ENCODE data around the gene ZNF784. TPM values are rescaled to one million over a fixed set of nuclear protein-coding genes. Genes with fewer than 3 reads are reported as not detected.
A peak's percentile ranks its signal among the peaks of the same experiment; 100 is the strongest.

ZNF784 gene
- total and polyA plus RNA-seq, 2 donors: 4.7 to 9.7 TPM

DNA sequence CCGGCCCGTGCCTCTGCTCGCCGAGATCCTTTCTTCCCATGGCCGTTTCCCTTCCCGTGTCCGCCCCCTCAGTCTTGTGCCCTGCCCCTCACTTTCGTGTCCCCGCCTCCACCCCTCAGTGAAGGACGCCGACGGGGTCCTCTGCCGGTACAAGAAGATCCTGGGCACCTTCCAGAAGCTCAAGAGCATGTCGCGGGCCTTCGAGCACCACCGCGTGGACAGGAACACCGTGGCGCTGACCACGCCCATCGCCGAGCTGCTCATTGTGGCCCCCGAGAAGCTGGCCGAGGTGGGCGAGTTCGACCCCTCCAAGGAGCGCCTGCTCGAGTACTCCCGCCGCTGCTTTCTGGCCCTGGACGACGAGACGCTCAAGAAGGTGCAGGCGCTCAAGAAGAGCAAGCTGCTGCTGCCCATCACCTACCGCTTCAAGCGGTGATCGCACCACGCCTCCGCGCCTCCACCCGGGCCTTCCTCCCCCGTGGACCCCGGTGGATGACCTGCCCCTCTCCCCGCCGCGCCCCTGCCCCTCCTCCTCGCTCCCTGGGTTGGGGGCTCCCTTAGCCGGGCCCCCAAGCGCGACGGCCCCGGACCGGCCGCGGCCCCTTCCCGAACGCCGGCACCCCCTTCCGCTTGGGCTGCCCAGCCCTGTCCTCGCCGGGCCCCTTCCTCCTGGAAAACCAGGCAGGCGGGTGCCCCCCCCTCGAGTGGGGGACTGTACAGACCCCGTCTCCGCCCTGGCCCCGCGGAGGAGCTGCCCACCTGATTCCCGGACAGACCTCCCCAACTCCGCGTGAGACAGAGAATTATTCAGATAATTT is 28.2 kb upstream of the ZNF784 start:
- no peak overlapping the region for H3K27ac ChIP-seq (ENCODE audit: low read depth)
- H3K4me3 ChIP-seq (ENCODE audit: low read depth, low read length): no peak overlapping the region
- WGBS: 69% methylated on average over 71 of the region's 71 CpGs
- no peak for DNase-seq (ENCODE audit: extremely low spot score)
- no peaks in the 10 kb centered on the region for H3K4me1 ChIP-seq (ENCODE audit: insufficient read depth)
- no peaks in the 10 kb centered on the region for H3K36me3 ChIP-seq (ENCODE audit: insufficient read depth)

DNA sequence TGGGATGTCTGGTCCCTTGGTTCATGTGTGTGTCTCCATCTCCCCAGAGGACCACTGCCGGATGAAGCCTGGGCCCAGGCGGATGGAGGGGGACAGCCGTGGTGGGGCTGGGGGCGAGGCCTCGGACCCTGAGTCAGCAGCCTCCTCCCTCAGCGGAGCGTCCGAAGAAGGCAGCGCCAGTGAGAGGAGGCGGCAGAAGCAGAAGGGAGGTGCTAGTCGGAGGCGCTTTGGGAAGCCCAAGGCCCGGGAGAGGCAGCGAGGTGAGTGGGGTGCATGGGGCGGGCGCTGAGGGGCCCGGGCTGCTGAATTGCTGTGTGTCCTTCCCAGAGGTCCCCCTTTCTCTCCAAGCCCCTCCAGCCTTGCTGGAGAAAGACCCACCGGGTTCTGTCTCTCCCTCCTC is 26.9 kb upstream of the ZNF784 start:
- H3K27ac ChIP-seq (ENCODE audit: low read depth): no peak overlapping the region
- H3K4me3 ChIP-seq (ENCODE audit: low read depth, low read length): no peak overlapping the region
- no peak for DNase-seq (ENCODE audit: extremely low spot score)
- H3K4me1 ChIP-seq (ENCODE audit: insufficient read depth): no peaks in the 10 kb centered on the region
- 90% methylated on average over 18 of the region's 18 CpGs for WGBS
- H3K36me3 ChIP-seq (ENCODE audit: insufficient read depth): no peaks in the 10 kb centered on the region

DNA sequence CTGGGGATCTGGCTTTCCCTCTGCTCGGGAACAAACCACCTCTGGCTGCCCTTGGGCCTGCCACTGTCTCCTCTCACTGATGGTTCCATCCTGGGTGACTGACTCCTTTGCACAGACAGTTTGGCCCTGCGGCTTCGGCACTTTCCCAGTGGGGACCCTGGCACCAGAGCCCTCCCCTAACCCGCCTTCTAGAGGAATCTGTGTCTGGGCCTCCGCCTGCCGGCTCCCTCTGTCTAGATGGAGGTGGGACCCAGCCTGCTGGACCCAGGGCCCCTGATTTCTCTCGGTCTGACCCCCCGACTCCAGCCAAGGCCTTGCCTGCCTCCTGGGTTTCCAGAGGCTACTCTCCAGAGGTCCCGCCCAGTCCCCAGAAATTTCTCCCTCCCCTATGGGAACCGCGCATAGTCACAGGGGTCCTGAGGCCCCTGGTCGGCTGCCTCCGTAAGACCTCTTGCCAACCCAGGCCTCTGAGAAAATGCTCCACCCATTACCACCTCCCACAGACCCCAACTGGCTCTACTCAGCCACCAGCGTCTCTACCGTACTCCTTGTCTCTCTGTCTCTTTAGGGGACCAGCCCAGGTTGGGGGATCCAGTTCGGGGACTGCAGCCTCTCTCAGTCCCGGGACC is 26.4 kb upstream of the ZNF784 start:
- WGBS: 89% methylated on average over 17 of the region's 17 CpGs
- Histone ChIP-seq H3K4me3 (ENCODE audit: low read depth, low read length) (no peak overlapping the region), H3K27ac (ENCODE audit: low read depth) (no peak overlapping the region), H3K36me3 (ENCODE audit: insufficient read depth) (no peaks in the 10 kb centered on the region), H3K4me1 (ENCODE audit: insufficient read depth) (no peaks in the 10 kb centered on the region)
- DNase-seq (ENCODE audit: extremely low spot score): no peak

GRCh38 chr19:55650126-55650557 is 25.8 kb upstream of the ZNF784 start:
- 92% methylated on average over 4 of the region's 4 CpGs for WGBS
- H3K4me3 ChIP-seq (ENCODE audit: low read depth, low read length): no peak overlapping the region
- no peaks in the 10 kb centered on the region for H3K4me1 ChIP-seq (ENCODE audit: insufficient read depth)
- H3K27ac ChIP-seq (ENCODE audit: low read depth): no peak overlapping the region
- DNase-seq (ENCODE audit: extremely low spot score): no peak
- no peaks in the 10 kb centered on the region for H3K36me3 ChIP-seq (ENCODE audit: insufficient read depth)

DNA sequence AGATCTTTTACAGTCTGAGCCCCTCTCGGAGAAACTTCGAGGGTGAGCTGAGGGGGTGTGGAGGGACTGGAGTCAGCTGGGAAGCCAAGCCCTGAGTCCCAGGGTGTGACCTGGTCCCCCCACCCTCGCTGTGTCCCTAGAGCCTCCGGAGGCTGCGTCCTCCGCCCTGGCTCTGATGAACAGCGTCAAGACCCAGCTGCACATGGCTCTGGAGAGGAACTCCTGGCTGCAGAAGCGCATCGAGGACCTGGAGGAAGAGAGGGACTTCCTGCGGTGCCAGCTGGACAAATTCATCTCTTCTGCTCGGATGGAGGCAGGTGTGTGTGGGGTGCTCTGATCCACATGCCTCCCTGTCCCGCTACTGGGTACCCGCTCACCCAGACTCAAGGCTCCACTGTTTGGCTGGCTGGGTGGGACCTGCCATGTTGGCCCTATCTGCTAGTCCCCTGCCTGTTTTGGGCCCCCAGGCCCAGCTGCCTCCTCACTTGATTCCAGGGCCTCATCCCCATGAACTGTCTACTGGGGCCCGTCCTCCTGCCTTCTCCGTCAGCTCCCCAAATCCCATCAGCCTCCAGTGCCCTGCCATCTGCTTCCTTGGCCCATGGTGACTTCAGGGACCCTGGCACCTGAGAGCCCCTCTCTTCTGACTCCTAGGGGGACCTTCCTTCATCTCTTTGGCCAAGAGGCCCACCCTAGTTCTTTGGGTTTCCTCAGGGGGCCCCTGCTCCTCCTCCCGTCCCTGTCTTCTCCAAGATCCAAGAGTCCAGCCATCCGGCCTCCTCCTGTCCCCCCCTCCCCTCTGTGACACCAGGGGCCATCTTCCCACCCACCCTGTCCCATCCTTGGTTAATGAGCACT is 25.1 kb upstream of the ZNF784 start:
- Histone ChIP-seq H3K27ac (ENCODE audit: low read depth) (no peak overlapping the region), H3K4me1 (ENCODE audit: insufficient read depth) (peaks cover under 1% of the 10 kb centered on the region), H3K4me3 (ENCODE audit: low read depth, low read length) (no peak overlapping the region), H3K36me3 (ENCODE audit: insufficient read depth) (no peaks in the 10 kb centered on the region)
- no peak for DNase-seq (ENCODE audit: extremely low spot score)
- 81% methylated on average over 17 of the region's 17 CpGs for WGBS

GRCh38 chr19:55648585-55649267 is 24.4 kb upstream of the ZNF784 start:
- H3K27ac ChIP-seq (ENCODE audit: low read depth): no peak overlapping the region
- H3K4me1 ChIP-seq (ENCODE audit: insufficient read depth): peaks cover 2% of the 10 kb centered on the region
- 19% methylated on average over 25 of the region's 25 CpGs for WGBS
- H3K4me3 ChIP-seq (ENCODE audit: low read depth, low read length): peak overlapping the region; percentile 82
- DNase-seq (ENCODE audit: extremely low spot score): no peak
- H3K36me3 ChIP-seq (ENCODE audit: insufficient read depth): no peaks in the 10 kb centered on the region

GRCh38 chr19:55647732-55648584 is 23.6 kb upstream of the ZNF784 start, which contains the start of gene CCDC106:
CCDC106 (plus strand) TSS chr19:55648212; CDS start chr19:55649047, 835 bp downstream.
- DNase-seq (ENCODE audit: extremely low spot score): no peak
- Histone ChIP-seq H3K27ac (ENCODE audit: low read depth) (peak within 1 kb of the TSS; percentile 14), H3K4me3 (ENCODE audit: low read depth, low read length) (peak within 1 kb of the TSS; percentile 82), H3K36me3 (ENCODE audit: insufficient read depth) (no peaks in the 10 kb centered on the region), H3K4me1 (ENCODE audit: insufficient read depth) (peaks cover 2% of the 10 kb centered on the region)
- 1% methylated on average over 87 of the region's 87 CpGs for WGBS

DNA sequence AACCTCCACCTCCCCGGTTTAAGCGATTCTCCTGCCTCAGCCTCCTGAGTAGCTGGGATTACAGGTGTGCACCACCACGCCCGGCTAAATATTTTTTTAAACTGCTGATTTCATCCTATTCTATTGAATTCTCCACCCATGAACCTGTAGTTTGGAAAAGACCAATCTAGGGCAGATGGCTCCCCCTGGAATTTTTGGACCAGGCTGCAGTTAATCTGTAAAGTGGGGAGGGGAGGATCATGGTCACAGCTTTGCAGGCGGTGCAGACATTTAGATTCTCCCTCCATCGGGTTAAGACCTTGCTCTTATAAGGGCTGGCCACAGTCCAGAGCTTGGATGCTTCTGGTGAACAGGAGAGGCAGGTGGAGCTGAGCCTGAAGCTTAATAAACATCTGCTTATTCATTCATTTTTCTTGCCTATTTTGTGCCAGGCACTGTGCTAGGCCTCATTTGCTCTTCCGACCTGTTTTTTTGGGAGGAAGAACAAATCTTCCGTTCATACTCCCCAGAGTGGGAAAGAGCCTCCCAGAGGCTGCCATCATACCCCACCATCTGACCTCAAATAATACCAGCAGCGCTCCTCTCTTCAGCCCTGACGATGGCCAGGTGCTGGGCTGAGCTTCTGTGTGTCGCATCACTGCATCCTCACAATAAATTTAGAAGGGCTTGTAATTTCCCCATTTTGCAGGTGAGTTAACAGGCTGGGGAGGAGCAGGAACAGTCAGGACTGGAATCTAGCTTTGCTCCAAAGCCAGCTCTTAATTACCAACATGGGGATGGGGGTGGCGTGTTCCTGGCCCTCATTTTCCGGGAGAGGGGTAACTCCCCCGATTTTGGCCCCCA is 22.7 kb upstream of the ZNF784 start:
- Histone ChIP-seq H3K27ac (ENCODE audit: low read depth) (peak overlapping the region; percentile 14), H3K4me1 (ENCODE audit: insufficient read depth) (peaks cover 2% of the 10 kb centered on the region), H3K36me3 (ENCODE audit: insufficient read depth) (no peaks in the 10 kb centered on the region), H3K4me3 (ENCODE audit: low read depth, low read length) (peak overlapping the region; percentile 82)
- 42% methylated on average over 14 of the region's 14 CpGs for WGBS
- DNase-seq (ENCODE audit: extremely low spot score): no peak

- no peak overlapping the region for H3K4me3 ChIP-seq (ENCODE audit: low read depth, low read length)
- H3K27ac ChIP-seq (ENCODE audit: low read depth): no peak overlapping the region
- WGBS: 65% methylated on average over 5 of the region's 5 CpGs
- H3K36me3 ChIP-seq (ENCODE audit: insufficient read depth): no peaks in the 10 kb centered on the region
- no peak for DNase-seq (ENCODE audit: extremely low spot score)
- peaks cover 2% of the 10 kb centered on the region for H3K4me1 ChIP-seq (ENCODE audit: insufficient read depth)
Observed at GRCh38 chr19:55645512-55645881, 21.1 kb upstream of the ZNF784 start.

- DNase-seq (ENCODE audit: extremely low spot score): no peak
- 89% methylated on average over 28 of the region's 28 CpGs for WGBS
- Histone ChIP-seq H3K4me1 (ENCODE audit: insufficient read depth) (peaks cover 2% of the 10 kb centered on the region), H3K36me3 (ENCODE audit: insufficient read depth) (no peaks in the 10 kb centered on the region), H3K4me3 (ENCODE audit: low read depth, low read length) (no peak overlapping the region), H3K27ac (ENCODE audit: low read depth) (no peak overlapping the region)
Observed at GRCh38 chr19:55644842-55645511, 20.6 kb upstream of the ZNF784 start.

DNA sequence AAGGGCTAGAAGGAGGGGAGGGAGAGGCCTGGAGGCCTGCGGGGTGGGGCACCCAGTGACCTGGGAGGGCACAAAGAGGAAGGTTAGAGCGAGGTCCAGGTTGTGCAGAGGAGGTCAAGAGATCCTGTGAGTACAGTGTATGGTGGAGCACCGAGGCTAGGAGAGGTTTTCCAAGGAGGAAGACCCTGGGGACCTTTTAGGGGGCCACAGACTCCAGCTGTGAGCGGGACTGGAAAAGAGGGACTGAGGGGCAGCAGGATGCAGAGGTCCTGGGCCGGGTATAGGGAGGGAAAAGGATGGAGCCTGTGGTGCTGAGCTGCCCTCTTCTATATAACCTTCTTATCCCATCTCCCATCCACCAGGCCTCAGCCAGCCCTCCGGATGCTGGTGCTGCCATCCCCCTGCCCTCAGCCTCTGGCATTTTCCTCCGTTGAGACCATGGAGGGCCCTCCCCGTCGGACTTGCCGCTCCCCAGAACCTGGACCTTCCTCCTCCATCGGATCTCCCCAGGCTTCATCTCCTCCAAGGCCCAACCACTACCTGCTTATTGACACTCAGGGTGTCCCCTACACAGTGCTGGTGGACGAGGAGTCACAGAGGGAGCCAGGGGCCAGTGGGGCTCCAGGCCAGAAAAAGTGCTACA is 19.9 kb upstream of the ZNF784 start:
- 45% methylated on average over 12 of the region's 12 CpGs for WGBS
- no peaks in the 10 kb centered on the region for H3K36me3 ChIP-seq (ENCODE audit: insufficient read depth)
- H3K4me1 ChIP-seq (ENCODE audit: insufficient read depth): peaks cover 2% of the 10 kb centered on the region
- DNase-seq (ENCODE audit: extremely low spot score): no peak
- no peak overlapping the region for H3K27ac ChIP-seq (ENCODE audit: low read depth)
- H3K4me3 ChIP-seq (ENCODE audit: low read depth, low read length): peak overlapping the region; percentile 94
